Left cardiac atrium (tissue), 4 donors: ENCODE measurements around the gene OLR1. TPM values are rescaled to one million over a fixed set of nuclear protein-coding genes. Genes with fewer than 3 reads are reported as not detected.
A peak's percentile ranks its signal among the peaks of the same experiment; 100 is the strongest.
"Not testable (repeated sequence)": the region's sequence is repeated elsewhere in the genome, so short reads cannot be mapped to it uniquely, and the experiment has no call there.

ENCODE experiments used
- ATAC-seq, 2 donors: fragments of 200-7000 bp; cut with Tn5 transposase; one replicate each; pipeline ENCODE4 v1.9.1; 2020; ENCODE audit warnings: mild to moderate bottlenecking in 2 of 2, moderate library complexity in 2 of 2
- DNase-seq: peaks from one replicate; pipeline ENCODE4 v3.0.0-alpha.2; 2020
- intact Hi-C, 2 donors: fragments of 100-400 bp; cut with DNase I; formaldehyde crosslinking; loops; one replicate each; pipeline versions ENCODE4 v1.14.1 to v1.15.1; 2022 to 2023
- long read RNA-seq: library from polyadenylated mRNA; unstranded; transcript quantifications from one replicate; pipeline ENCODE4 v2.0.0, GENCODE V29; 2021
- total RNA-seq, 2 donors: library from RNA; stranded (reverse); fragmentation: NEBNext Ultra II Directional; extraction: Animal tissue kit (Norgen Biotek cat#: 25700); gene quantifications; one replicate each; pipeline ENCODE4 v1.2.1, GENCODE V29; 2021
- donor health status: DM: no; HTN: yes; CAD: no.
- donor health status: DM: no; HTN: yes; CAD: no; lungs with severe emphysema.
- donor health status: DM: yes; HTN: yes; CAD: no.
- donor health status: Dilated cardiomyopathy.

Gene OLR1
- under 1 TPM in 1 of 2 donors, not detected in 1; 0.60 TPM for total RNA-seq
- long read RNA-seq = 0 reads

GRCh38 chr12:10171973-10172728 is at the start of gene OLR1:
Gene OLR1 (minus strand): TSS chr12:10172132. CDS start chr12:10172077, 55 bp downstream.
- no peak for DNase-seq
- intact Hi-C loops = no loop called here
- ATAC-seq = peak; percentile 27 to 77

DNA sequence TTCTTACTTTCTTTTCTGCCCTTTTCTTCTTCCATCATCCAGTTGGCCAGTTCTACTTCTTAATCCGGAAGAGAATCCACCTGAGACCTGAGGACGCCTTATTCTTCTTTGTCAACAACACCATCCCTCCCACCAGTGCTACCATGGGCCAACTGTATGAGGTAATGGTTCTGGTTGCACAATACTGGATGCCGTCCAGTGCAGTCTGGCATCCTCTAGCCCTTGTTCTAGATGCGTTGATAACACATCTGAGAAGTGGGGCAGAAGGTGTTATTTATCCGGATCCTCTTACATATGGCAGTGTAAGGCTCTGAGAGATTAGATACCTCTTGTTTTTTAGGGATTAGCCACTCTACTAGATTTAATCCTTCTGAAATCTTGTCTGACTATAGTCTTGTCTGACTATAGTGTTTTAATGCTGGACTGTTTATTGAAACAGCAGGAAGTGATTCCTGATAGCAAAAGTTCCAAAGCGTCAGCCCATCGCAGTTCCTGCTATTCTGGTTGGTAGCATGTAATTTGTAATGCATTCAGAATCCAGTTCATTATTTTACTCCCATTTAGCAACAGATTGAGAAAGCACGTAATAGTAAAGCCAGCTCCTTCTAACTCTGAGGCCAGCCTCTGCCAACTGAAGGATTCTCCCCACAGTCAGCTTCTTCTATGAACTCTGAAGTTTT is 48.6 kb upstream of the OLR1 start:
- intact Hi-C loops = loop anchor here in 1 of 2 donors (10.0 kb wide), 1 partner anchor 494 kb away; no protein-coding TSS in a partner anchor
- peak; percentile 95 to 96 for ATAC-seq
- peak; percentile 80 for DNase-seq

GRCh38 chr12:10218021-10218420 is 46.1 kb upstream of the OLR1 start:
- intact Hi-C loops = no loop called here
- no peak for ATAC-seq
- DNase-seq = no peak

GRCh38 chr12:10215946-10216345 is 44.0 kb upstream of the OLR1 start:
- ATAC-seq, DNase-seq, intact Hi-C loops: not testable (repeated sequence)

DNA sequence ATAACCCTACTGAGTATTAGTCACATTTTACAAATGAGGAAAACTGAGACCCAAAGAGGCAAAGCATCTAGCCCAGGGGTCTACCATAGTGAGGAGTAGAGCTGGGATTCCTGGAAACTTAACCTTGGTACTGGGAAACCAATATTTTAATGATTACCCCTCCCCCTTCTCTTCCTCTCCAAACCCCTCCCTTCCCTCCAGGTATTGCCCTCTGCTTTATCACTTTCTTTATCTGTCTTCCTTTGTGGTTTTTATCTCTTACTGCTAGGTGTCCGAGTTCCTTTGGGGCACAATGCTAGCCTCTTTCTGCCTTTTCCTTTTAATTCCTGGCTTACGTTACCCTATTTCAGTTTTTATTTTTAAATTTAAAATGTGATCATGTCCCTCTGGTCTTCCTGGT is 43.5 kb upstream of the OLR1 start:
- intact Hi-C loops = no loop called here
- no peak for ATAC-seq

GRCh38 chr12:10214895-10215267 is 42.9 kb upstream of the OLR1 start:
- no peak for ATAC-seq
- intact Hi-C loops = no loop called here
- no peak for DNase-seq

More for the DNA sequence above, 43.5 kb upstream of the OLR1 start:
- DNase-seq = no peak

GRCh38 chr12:10214136-10214894 is 42.4 kb upstream of the OLR1 start:
- DNase-seq (no peak), ATAC-seq (no peak)
- intact Hi-C loops = no loop called here

DNA sequence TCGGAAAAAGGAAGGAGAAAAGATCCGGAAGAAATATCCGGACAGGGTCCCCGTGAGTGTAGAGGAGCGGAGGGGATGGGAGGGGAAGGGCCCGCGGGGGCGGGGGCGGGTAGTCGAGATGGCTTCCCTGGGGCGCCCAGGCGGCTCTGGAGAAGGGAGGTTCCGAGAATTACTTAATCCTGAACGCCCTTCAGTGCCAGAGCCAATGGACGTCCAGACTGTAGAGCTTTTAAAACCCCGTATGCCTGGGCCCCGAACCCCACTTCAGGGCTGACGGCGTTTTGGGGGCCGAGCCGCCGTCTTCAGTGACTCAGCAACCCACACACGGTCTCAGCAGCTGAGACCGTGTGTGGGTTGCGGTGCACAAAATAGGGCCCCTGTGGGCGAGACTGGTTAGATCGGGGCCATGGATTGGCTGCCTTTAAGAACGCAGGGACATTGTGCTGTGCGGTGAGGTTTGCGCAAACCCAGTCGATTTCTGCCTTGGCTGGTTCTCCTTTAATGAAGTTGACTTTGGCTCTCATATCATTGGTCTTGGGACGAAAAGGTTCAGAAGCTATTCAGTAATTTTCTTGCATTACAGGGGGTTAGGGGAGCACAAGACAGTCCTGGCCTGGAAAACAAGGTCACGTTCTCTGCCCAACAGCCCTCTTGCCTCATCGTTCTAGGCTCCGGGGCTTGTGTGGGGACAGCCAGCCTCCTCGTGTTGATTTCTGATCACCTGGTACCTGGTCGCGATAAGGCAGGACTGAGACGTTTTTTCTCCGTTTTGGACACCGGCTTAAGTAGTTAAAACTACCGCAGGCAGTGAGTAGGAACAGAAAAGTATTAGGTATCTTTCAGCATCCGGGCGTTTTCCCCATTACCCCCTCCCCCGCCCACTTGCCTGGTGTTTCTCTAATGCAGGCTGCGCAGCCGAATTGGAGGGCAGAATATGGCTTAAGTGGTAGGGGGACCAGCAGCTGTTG is 41.5 kb upstream of the OLR1 start:
- intact Hi-C loops = no loop called here
- peak; percentile 62 to 69 for ATAC-seq
- peak; percentile 84 for DNase-seq

DNA sequence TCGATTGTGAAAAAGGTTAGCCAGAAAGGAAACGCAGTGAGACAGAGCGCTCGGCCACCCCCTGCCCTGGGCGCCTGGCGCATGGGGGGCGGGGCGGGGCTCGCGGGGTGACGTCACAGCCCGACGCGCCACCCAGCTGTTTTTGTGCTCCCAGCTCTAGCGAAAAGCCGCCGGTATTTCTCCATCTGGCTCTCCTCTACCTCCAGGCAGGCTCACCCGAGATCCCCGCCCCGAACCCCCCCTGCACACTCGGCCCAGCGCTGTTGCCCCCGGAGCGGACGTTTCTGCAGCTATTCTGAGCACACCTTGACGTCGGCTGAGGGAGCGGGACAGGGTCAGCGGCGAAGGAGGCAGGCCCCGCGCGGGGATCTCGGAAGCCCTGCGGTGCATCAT is 40.8 kb upstream of the OLR1 start, which contains the start of gene GABARAPL1:
Gene GABARAPL1, plus strand, starts transcription at position 139 of the 393 bp plus-strand sequence. Its CDS starts 253 bp downstream, at position 392.
- intact Hi-C loops = no loop called here
- DNase-seq (peak; percentile 90), ATAC-seq (peak; percentile 87)

DNA sequence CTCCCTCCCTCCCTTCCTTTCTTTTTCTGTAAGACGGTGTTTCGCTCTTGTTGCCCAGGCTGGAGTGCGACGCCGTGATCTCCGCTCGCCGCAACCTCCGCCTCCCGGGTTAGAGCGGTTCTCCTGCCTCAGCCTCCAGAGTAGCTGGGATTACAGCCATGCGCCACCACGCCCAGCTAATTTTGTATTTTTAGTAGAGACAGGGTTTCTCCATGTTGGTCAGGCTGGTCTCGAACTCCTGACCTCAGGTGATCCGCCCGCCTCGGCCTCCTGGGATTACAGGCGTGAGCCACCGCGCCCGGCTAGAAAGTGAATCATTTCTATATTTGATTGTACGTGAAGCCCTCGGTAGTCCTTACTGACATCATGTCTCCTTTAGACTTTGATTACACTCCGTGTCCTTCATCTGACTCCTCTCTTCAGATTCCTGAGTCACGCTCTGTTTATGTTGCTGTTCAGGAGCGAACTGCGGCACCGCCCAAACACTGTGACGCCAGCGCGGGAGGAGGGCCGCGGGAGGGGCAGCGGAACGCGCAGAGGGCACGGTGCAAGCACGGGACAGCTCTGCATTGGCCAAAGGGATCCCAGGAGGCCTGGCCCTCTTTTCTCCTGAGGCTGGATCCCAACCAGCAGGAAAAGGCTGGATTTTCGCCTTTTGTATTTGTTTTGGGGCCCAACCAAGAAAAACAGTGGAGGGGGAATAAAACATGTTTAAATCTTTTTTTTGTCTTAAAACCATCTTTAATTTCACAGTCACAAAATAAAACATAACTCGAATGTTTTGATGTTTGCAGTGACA is 40.2 kb upstream of the OLR1 start:
- intact Hi-C loops = no loop called here
- peak; percentile 98 for DNase-seq
- peak; percentile 91 to 94 for ATAC-seq

DNA sequence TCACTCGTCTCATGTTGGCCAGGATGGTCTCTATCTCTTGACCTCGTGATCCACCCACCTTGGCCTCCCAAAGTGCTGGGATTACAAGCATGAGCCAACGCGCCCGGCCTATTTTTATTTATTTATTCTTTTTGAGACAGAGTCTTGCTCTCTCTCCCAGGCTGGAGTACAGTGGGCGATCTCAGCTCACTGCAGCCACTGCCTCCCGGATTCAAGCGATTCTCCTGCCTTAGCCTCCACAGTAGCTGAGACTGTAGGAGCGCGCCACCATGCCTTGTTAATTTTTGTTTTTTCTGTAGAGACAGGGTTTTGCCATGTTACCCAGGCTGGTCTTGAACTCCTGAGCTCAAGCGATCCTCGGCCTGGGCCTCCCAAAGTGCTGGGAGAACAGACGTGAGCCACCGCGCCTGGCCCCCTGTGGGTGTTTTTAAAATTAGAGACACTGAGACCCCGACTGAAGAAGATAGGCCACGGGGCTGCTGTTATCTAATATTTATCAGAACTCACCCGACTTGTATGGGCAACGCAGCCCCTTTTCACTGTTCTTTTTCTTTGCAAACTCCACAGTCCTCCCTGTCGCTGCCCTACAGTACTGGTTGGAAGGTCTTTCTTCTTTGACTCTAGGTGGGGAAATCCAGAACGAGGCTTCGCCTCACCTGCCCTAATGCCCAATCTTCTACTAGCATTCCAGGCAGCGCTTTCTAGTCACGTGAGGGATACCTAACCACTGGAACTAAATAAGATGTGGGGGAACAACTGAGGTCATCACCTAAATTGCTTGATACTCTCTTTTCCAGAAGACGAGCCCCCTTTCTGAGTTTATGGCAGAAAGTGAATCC is 39.4 kb upstream of the OLR1 start:
- intact Hi-C loops = no loop called here
- no peak for ATAC-seq
- no peak for DNase-seq

DNA sequence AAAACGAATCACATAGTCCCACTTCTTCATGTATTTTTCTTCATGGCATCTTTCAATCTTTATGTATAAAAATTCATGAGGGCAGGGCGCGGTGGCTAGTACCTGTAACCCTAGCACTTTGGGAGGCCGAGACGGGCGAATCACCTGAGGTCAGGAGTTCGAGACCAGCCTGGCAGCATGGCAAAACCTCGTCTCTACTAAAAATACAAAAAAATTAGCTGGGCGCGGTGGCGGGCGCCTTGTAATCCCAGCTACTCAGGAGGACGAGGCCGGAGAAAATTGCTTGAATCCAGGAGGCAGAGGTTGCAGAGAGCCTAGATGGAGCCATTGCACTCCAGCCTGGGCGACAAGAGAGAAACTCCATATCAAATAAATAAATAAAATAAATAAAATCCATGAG is 38.3 kb upstream of the OLR1 start:
- intact Hi-C loops = no loop called here
- no peak for DNase-seq

DNA sequence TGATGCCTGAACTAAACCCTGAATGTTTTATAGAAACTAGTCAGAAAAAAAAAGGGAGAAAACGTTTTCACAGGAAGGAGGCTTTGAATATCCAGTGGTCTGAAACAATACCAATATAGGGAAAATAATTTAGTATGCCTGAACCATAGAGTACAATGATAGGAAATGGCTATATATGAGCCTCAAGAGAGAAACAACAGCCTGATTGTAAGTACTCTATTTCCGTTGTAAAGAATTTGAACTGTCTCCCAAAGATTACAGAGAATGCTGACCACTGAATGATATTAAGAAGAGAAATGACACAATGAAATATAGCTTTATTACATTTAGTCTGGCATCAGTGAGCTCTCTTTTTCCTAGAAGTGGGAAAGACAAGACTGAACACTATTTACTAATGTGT is 35.2 kb upstream of the OLR1 start:
- intact Hi-C loops = no loop called here
- DNase-seq (no peak), ATAC-seq (no peak)

More for the DNA sequence above, 38.3 kb upstream of the OLR1 start:
- ATAC-seq = no peak

- ATAC-seq = no peak
- DNase-seq = no peak
- intact Hi-C loops = no loop called here
Measured at GRCh38 chr12:10205220-10205807, 33.4 kb upstream of the OLR1 start.

GRCh38 chr12:10204495-10204894 is 32.6 kb upstream of the OLR1 start:
- not testable (repeated sequence) for ATAC-seq

DNA sequence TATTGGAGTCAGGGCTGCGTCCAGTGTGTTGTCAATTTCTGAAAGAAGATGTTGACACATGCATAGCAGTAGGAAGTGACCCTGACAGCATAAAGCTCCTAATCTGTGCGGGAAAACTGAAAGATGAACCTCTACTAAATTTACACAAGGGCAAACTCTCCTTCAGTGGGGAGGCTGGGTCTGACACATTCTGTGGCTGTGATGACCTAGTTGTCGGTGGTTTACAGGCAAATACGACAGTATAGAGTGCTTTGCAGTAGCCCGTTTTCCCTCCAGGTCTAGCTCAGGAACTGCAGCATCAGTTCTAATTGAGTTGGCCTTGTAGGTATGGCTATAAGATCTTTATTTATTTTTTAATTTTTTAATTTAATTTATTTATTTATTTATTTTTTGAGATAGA is 25.9 kb upstream of the OLR1 start:
- no peak for DNase-seq
- no peak for ATAC-seq
- intact Hi-C loops = no loop called here

More at GRCh38 chr12:10204495-10204894, 32.6 kb upstream of the OLR1 start:
- DNase-seq, intact Hi-C loops: not testable (repeated sequence)
